Measurements from ENCODE around the gene CBR1. TPM values are rescaled to one million over a fixed set of nuclear protein-coding genes. Genes with fewer than 3 reads are reported as not detected.

Gene CBR1
- total and polyA plus RNA-seq, 9 of the 15 experiments (the other 6 are each of a cell fraction or from before 2014, with no cell fraction given), result 2.5 to 33.8 (median 15.1) TPM

DNA sequence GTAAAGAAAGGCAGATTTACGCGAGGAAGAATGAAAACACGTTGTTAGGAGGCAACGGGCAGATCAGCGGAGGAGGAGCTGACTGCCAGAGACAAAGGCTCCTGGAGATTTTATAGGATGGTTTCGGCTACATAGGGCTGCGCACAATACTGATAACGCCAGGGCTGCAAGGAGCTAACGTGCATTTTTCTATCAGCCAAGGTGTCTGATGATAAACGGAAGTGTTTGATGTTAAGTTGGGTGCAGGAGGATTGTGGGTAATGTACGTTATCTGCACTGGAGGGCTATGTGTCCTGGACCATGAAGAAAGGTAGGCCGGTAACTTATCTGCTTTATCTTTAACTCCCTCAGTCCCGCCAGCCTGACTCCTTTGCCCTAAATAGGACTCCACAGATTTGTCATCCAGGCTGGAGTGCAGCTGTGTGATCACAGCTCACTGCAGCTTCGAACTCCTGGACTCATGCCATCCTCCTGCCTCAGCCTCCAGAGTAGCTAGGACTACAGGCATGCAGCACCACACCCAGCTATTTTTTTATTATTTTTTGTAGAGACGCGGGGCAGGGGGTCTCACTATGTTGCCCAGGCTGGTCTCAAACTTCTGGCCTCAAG is 39.1 kb upstream of the CBR1 start (continued):
- TF ChIP-seq TEAD4 (IDR thresholded peaks at IDR 0.05; ENCODE audit: low read length) (peak; percentile 37; the same call in 1 of the 2 replicates), TEAD4 (CRISPR knock-in tag; IDR thresholded peaks at IDR 0.05; ENCODE audit: borderline replicate concordance) (no peak), FOSL1 (tag; conservative IDR thresholded peaks at IDR 0.05) (no peak), HDAC1 (IDR thresholded peaks at IDR 0.05) (peak in 1 of 2 experiments; percentile 28; a peak in 1 of 4 replicates), CBFA2T2 (conservative IDR thresholded peaks at IDR 0.05) (peak; percentile 53), ZNF121 (CRISPR knock-in tag; conservative IDR thresholded peaks at IDR 0.05) (0 out of 2 replicates have a peak, but pooled peaks have one; percentile 33), TBL1XR1 (IDR thresholded peaks at IDR 0.05; ENCODE audit: low read length in 2 of 2) (no peak), JUND (IDR thresholded peaks at IDR 0.05; ENCODE audit: borderline replicate concordance, low read depth, low read length) (no peak), JUND (tag; IDR thresholded peaks at IDR 0.05; ENCODE audit: borderline replicate concordance, low read depth, low read length) (peak; percentile 54; the same call in 1 of the 3 replicates), CREBBP (IDR thresholded peaks at IDR 0.05; ENCODE audit: low read depth, low read length) (no peak), SPI1 (IDR thresholded peaks at IDR 0.05; ENCODE audit: borderline replicate concordance, low read depth, low read length) (peak; percentile 6; the same call in 1 of the 2 replicates), LEF1 (IDR thresholded peaks at IDR 0.05) (peak; percentile 46; the same call in 1 of the 2 replicates), CBX5 (IDR thresholded peaks at IDR 0.05; ENCODE audit: borderline replicate concordance, low read depth) (0 out of 2 replicates have a peak, but pooled peaks have one; percentile 27), ZNF583 (CRISPR knock-in tag; IDR thresholded peaks at IDR 0.05) (no peak), RCOR1 (IDR thresholded peaks at IDR 0.05; ENCODE audit: borderline replicate concordance in 1 of 2, low read depth in 2 of 2, low read length in 2 of 2) (peak in 1 of 2 experiments; percentile 44; a peak in 1 of 4 replicates), PHF20 (IDR thresholded peaks at IDR 0.05; ENCODE audit: partially characterized antibody) (peak; percentile 24), ZNF561 (CRISPR knock-in tag; conservative IDR thresholded peaks at IDR 0.05) (no peak), ARID1B (IDR thresholded peaks at IDR 0.05) (peak; percentile 41; the same call in 1 of the 2 replicates), SOX6 (IDR thresholded peaks at IDR 0.05) (peak; percentile 80), RFX5 (IDR thresholded peaks at IDR 0.05; ENCODE audit: low read depth, low read length) (no peak), NRF1 (conservative IDR thresholded peaks at IDR 0.05 in 1 of 2, IDR thresholded peaks at IDR 0.05 in 1 of 2) (peak; percentile 31 to 38; a peak in 2 of 4 replicates)
- TF ChIP-seq, protein P1, sequence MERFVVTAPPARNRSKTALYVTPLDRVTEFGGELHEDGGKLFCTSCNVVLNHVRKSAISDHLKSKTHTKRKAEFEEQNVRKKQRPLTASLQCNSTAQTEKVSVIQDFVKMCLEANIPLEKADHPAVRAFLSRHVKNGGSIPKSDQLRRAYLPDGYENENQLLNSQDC (CRISPR knock-in tag; IDR thresholded peaks at IDR 0.05), result no peak

Data from K562 (cell line).